H1 (cell line): ENCODE results near the gene JAK2. TPM values are rescaled to one million over a fixed set of nuclear protein-coding genes. Genes with fewer than 3 reads are reported as not detected.

Experiments
- CTCF ChIA-PET: fragments of 300-600 bp; sonication (Branson Sonifier 250); formaldehyde crosslinking; loops from one replicate; lab custom pipeline; 2021; ENCODE audit not compliant: partially characterized antibody; lab: Charles Lee
- POLR2A ChIA-PET: fragments of 300-600 bp; sonication (Branson Sonifier 250); formaldehyde crosslinking; loops from one replicate; lab custom pipeline; 2021; ENCODE audit warnings: inconsistent platforms; ENCODE audit not compliant: partially characterized antibody; lab: Charles Lee
- DNase-seq, 2 experiments: peaks; one replicate each; pipeline versions ENCODE4 v3.0.0 to v3.0.0-alpha.2; 2010 to 2022; ENCODE audit warnings: low spot score in 2 of 2, low read depth in 1 of 2, mixed read lengths in 1 of 2
- FAIRE-seq: peaks from 2 replicates; lab custom pipeline; 2011; peaks lifted over from hg19 to GRCh38; lab: Jason Lieb, UNC
- H2AFZ ChIP-seq: 2 replicates; pipeline ENCODE4 v1.8.1; 2012; ENCODE audit warnings: low read length, inconsistent platforms
- H2AK5ac ChIP-seq: 2 replicates; pipeline ENCODE4 v1.6.1; 2013; ENCODE audit warnings: low read depth, low read length
- H2BK120ac ChIP-seq: replicated peaks from 2 replicates; pipeline ENCODE3; 2013; ENCODE audit warnings: low read depth, low read length, inconsistent platforms
- H2BK12ac ChIP-seq: 2 replicates; pipeline ENCODE4 v1.6.1; 2013; ENCODE audit warnings: low read depth, low read length
- H2BK15ac ChIP-seq: 2 replicates; pipeline ENCODE4 v1.6.1; 2013; ENCODE audit warnings: low read length
- H2BK20ac ChIP-seq: 2 replicates; pipeline ENCODE4 v1.6.1; 2013; ENCODE audit warnings: low read length
- H2BK5ac ChIP-seq: 2 replicates; pipeline ENCODE4 v1.6.1; 2013; ENCODE audit warnings: low read depth, low read length
- H3K14ac ChIP-seq: 2 replicates; pipeline ENCODE4 v1.6.1; 2013; ENCODE audit warnings: inconsistent platforms; ENCODE audit not compliant: insufficient read length
- H3K18ac ChIP-seq: 2 replicates; pipeline ENCODE4 v1.6.1; 2013; ENCODE audit warnings: low read length; ENCODE audit errors: extremely low read depth
- H3K23ac ChIP-seq: 2 replicates; pipeline ENCODE4 v1.6.1; 2013; ENCODE audit warnings: inconsistent platforms; ENCODE audit not compliant: insufficient read length
- H3K23me2 ChIP-seq: 2 replicates; pipeline ENCODE4 v1.6.1; 2013; ENCODE audit warnings: low read depth, low read length
- H3K27ac ChIP-seq: 2 replicates; pipeline ENCODE4 v1.6.1; 2011; ENCODE audit warnings: low read depth, low read length, inconsistent platforms
- H3K27me3 ChIP-seq, 4 experiments: replicated peaks in 1 of 4; 1 replicate in 1 of 4; 2 replicates in 3 of 4; pipeline versions ENCODE4 v1.6.1 to v1.8.1; 2011 to 2013; ENCODE audit warnings: low read length in 3 of 4, mild to moderate bottlenecking in 3 of 4, inconsistent platforms in 2 of 4, mixed read lengths in 2 of 4, moderate library complexity in 1 of 4; ENCODE audit not compliant: control insufficient read depth in 3 of 4, insufficient read depth in 3 of 4; ENCODE audit errors: extremely low read depth in 1 of 4
- H3K36me3 ChIP-seq, 4 experiments: 2 replicates each; pipeline versions ENCODE4 v1.6.1 to v1.8.1; 2011 to 2013; ENCODE audit warnings: mild to moderate bottlenecking in 4 of 4, low read length in 3 of 4, moderate library complexity in 2 of 4, control low read depth in 1 of 4, inconsistent platforms in 1 of 4; ENCODE audit not compliant: insufficient read depth in 4 of 4, control insufficient read depth in 2 of 4
- H3K4ac ChIP-seq: replicated peaks from 2 replicates; pipeline ENCODE3; 2013; ENCODE audit warnings: low read length, low read depth, mixed read lengths, inconsistent platforms; ENCODE audit not compliant: insufficient read length
- H3K4me1 ChIP-seq, 4 experiments: replicated peaks in 1 of 4; 1 replicate in 1 of 4; 2 replicates in 3 of 4; pipeline versions ENCODE4 v1.6.1 to v1.8.1; 2011 to 2013; ENCODE audit warnings: low read length in 3 of 4, inconsistent platforms in 2 of 4, mixed read lengths in 1 of 4; ENCODE audit not compliant: insufficient read depth in 4 of 4, control insufficient read depth in 3 of 4
- H3K4me2 ChIP-seq, 2 experiments: 2 replicates each; pipeline versions ENCODE4 v1.6.1 to v1.8.1; 2011 to 2013; ENCODE audit warnings: low read depth in 2 of 2, low read length in 2 of 2, control low read depth in 1 of 2, inconsistent platforms in 1 of 2, mild to moderate bottlenecking in 1 of 2; ENCODE audit not compliant: insufficient read depth in 1 of 2
- H3K4me3 ChIP-seq, 4 experiments: fragments of 200-600, 300-600 bp in 1 of 4; sonication (generic), shearing (Covaris generic), sonication (Bioruptor Twin) in 1 of 4; 2 replicates each; pipeline versions ENCODE4 v1.5.1 to v1.8.1; 2011 to 2016; ENCODE audit warnings: low read length in 4 of 4, low read depth in 3 of 4, control low read depth in 2 of 4, inconsistent platforms in 2 of 4, mild to moderate bottlenecking in 2 of 4, mixed read lengths in 1 of 4, moderate library complexity in 1 of 4; ENCODE audit not compliant: insufficient read depth in 2 of 4; ENCODE audit errors: extremely low read depth in 1 of 4
- H3K56ac ChIP-seq: replicated peaks from 2 replicates; pipeline ENCODE3; 2013; ENCODE audit warnings: low read depth, mild to moderate bottlenecking, mixed read lengths, low read length, inconsistent platforms; ENCODE audit not compliant: insufficient read length
- H3K79me1 ChIP-seq: 2 replicates; pipeline ENCODE4 v1.6.1; 2013; ENCODE audit warnings: low read depth, low read length, control low read depth
- H3K79me2 ChIP-seq, 2 experiments: 2 replicates each; pipeline versions ENCODE4 v1.6.1 to v1.8.1; 2012 to 2013; ENCODE audit warnings: low read length in 2 of 2, mild to moderate bottlenecking in 2 of 2, inconsistent platforms in 1 of 2; ENCODE audit not compliant: insufficient read depth in 2 of 2, control insufficient read depth in 1 of 2
- H3K9ac ChIP-seq, 4 experiments: replicated peaks in 1 of 4; 1 replicate in 1 of 4; 2 replicates in 3 of 4; pipeline versions ENCODE4 v1.6.1 to v1.8.1; 2011 to 2013; ENCODE audit warnings: low read depth in 3 of 4, low read length in 3 of 4, control low read depth in 2 of 4, mild to moderate bottlenecking in 2 of 4, moderate library complexity in 2 of 4, inconsistent platforms in 1 of 4; ENCODE audit errors: extremely low read depth in 1 of 4
- H3K9me3 ChIP-seq, 2 experiments: 2 replicates each; pipeline versions ENCODE4 v1.6.1 to v1.8.1; 2012 to 2013; ENCODE audit warnings: mild to moderate bottlenecking in 2 of 2, moderate library complexity in 2 of 2, control low read depth in 1 of 2, inconsistent platforms in 1 of 2, low read depth in 1 of 2, low read length in 1 of 2, mixed read lengths in 1 of 2; ENCODE audit not compliant: insufficient read depth in 2 of 2
- H4K20me1 ChIP-seq, 2 experiments: replicated peaks in 1 of 2; 2 replicates each; pipeline versions ENCODE3 to v1.8.1; 2011 to 2013; ENCODE audit warnings: inconsistent platforms in 2 of 2, low read length in 2 of 2, mild to moderate bottlenecking in 1 of 2; ENCODE audit not compliant: insufficient read depth in 2 of 2, control insufficient read depth in 1 of 2
- H4K5ac ChIP-seq: 2 replicates; pipeline ENCODE4 v1.6.1; 2013; ENCODE audit warnings: low read length, low read depth, mixed read lengths, inconsistent platforms; ENCODE audit not compliant: insufficient read length
- H4K8ac ChIP-seq: 2 replicates; pipeline ENCODE4 v1.8.0; 2013; ENCODE audit warnings: mild to moderate bottlenecking, moderate library complexity, low read length, inconsistent platforms; ENCODE audit not compliant: insufficient read depth; ENCODE audit errors: extremely low read depth
- H4K91ac ChIP-seq: replicated peaks from 2 replicates; pipeline ENCODE3; 2013; ENCODE audit warnings: low read length, mixed read lengths, inconsistent platforms; ENCODE audit not compliant: insufficient read length
- BCL11A ChIP-seq, 2 experiments: IDR thresholded peaks; one replicate each; pipeline ENCODE4 v1.6.1; 2011; ENCODE audit warnings: low read depth in 2 of 2, low read length in 2 of 2, mild to moderate bottlenecking in 2 of 2
- CHD1 ChIP-seq: IDR thresholded peaks from 2 replicates; pipeline ENCODE4 v1.6.1; 2012; ENCODE audit warnings: low read depth, low read length, improper control_type of control experiment
- JUN ChIP-seq: IDR thresholded peaks from 2 replicates; pipeline ENCODE4 v1.6.1; 2011; ENCODE audit warnings: low read depth, mild to moderate bottlenecking, improper control_type of control experiment, low read length
- KDM4A ChIP-seq: IDR thresholded peaks from one replicate; pipeline ENCODE4 v1.7.1; 2012; ENCODE audit warnings: low read depth, mild to moderate bottlenecking, moderate library complexity, low read length, inconsistent platforms; ENCODE audit not compliant: severe bottlenecking
- SIN3A ChIP-seq, 2 experiments: IDR thresholded peaks in 1 of 2; conservative IDR thresholded peaks in 1 of 2; 2 replicates each; pipeline ENCODE4 v1.6.1; 2011 to 2012; ENCODE audit warnings: low read length in 2 of 2, improper control_type of control experiment in 1 of 2, low read depth in 1 of 2, mild to moderate bottlenecking in 1 of 2
- SP2 ChIP-seq: IDR thresholded peaks from 2 replicates; pipeline ENCODE4 v1.6.1; 2012; ENCODE audit warnings: mild to moderate bottlenecking, low read length, inconsistent platforms
- TCF12 ChIP-seq: IDR thresholded peaks from 2 replicates; pipeline ENCODE4 v1.6.1; 2011; ENCODE audit warnings: low read depth, mild to moderate bottlenecking, low read length
- YY1 ChIP-seq: IDR thresholded peaks from 2 replicates; pipeline ENCODE4 v1.6.1; 2011; ENCODE audit warnings: low read depth, mild to moderate bottlenecking, low read length
- WGBS, 2 experiments: shearing (Covaris generic) in 1 of 2; methylation state at CpG; one replicate each; pipeline versions ENCODE4 v1.1.6 to v1.1.7; 2013 to 2015; ENCODE audit warnings: low lambda C conversion rate in 2 of 2, mixed read lengths in 2 of 2, inconsistent platforms in 1 of 2, low coverage in 1 of 2, missing lambda C conversion rate in 1 of 2; ENCODE audit not compliant: insufficient replicate concordance in 2 of 2, insufficient coverage in 1 of 2, insufficient read length in 1 of 2; ENCODE audit errors: extremely low coverage in 1 of 2, missing lambda C conversion rate in 1 of 2; 5-methylcytosine and 5-hydroxymethylcytosine counted together
- polyA plus RNA-seq, 7 experiments: library from polyadenylated mRNA; depleted of rRNA in 3 of 7; stranded (reverse) in 5 of 7; unstranded in 2 of 7; fragments of >200 nt in 5 of 7; fragments of 200-250 nt in 2 of 7; gene quantifications; 1 replicate in 5 of 7; 2 replicates in 1 of 7; 4 replicates in 1 of 7; pipeline versions ENCODE4 v1.2.1 to v1.2.3, GENCODE V29; 2011 to 2013; ENCODE audit warnings: missing spikeins in 2 of 7, mixed read lengths in 2 of 7
- total RNA-seq: library from RNA; stranded (reverse); fragmentation: NEBNext Ultra II Directional; extraction: Animal tissue kit (Norgen Biotek cat#: 25700); gene quantifications from 2 replicates; pipeline ENCODE4 v1.2.1, GENCODE V29; 2021
- TF ChIP-seq, protein P1 (sequence below): IDR thresholded peaks from 2 replicates; pipeline ENCODE4 v1.6.1; 2011; ENCODE audit warnings: low read length, improper control_type of control experiment

The JAK2 gene
- total and polyA plus RNA-seq, 2 of the 8 experiments (the other 6 are each of a cell fraction or from before 2014, with no cell fraction given) = 0.50 to 2.1 TPM

DNA sequence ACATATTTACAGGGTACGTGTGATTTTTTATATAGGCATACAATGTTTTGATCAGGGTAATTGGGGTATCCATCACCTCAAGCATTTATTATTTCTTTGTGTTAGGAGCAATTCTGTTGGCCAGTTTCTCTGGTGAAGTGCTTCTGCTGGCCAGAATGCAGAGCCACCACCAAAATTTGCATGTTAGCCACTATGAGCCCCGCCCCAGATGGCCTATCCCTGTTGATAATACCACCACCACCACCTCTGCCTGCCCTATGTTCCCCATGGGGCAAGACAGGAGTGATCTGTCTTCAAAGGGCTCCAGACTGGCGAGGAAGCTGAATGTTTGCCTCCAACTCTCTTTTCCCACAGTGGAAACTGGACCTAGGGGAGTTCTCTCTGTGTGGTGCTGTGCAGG lies 26.0 kb upstream of the JAK2 start:
- H3K4me2 ChIP-seq = no peak overlapping the region
- H4K91ac ChIP-seq = no peak overlapping the region
- no peak overlapping the region for H4K8ac ChIP-seq
- no peak overlapping the region for H2BK5ac ChIP-seq
- H3K4me1 ChIP-seq = no peaks in the 10 kb centered on the region
- H2BK20ac ChIP-seq = no peak overlapping the region
- no peak overlapping the region for H3K9ac ChIP-seq
- no peaks in the 10 kb centered on the region for H4K20me1 ChIP-seq
- DNase-seq = no peak
- H3K79me2 ChIP-seq = no peaks in the 10 kb centered on the region
- no peaks in the 10 kb centered on the region for H3K23me2 ChIP-seq
- H3K79me1 ChIP-seq = no peaks in the 10 kb centered on the region
- no peak for FAIRE-seq
- no peaks in the 10 kb centered on the region for H3K27me3 ChIP-seq
- H2BK12ac ChIP-seq = no peak overlapping the region
- H2BK120ac ChIP-seq = no peak overlapping the region
- H4K5ac ChIP-seq = no peak overlapping the region
- H2BK15ac ChIP-seq = no peak overlapping the region
- no peaks in the 10 kb centered on the region for H3K36me3 ChIP-seq
- no peak overlapping the region for H3K14ac ChIP-seq
- H3K18ac ChIP-seq = no peak overlapping the region
- no peak overlapping the region for H3K4me3 ChIP-seq
- H3K23ac ChIP-seq = no peak overlapping the region
- no peak overlapping the region for H3K56ac ChIP-seq
- ChIA-PET POLR2A (interaction anchor here (1.2 kb wide), 1 partner anchor 20 kb away, joined by 3 read pairs; no protein-coding TSS in a partner anchor), CTCF (interaction anchor here (0.8 to 0.9 kb wide), 2 partner anchors 199 to 592 kb away, joined by 3 read pairs; no protein-coding TSS in a partner anchor)
- H2AK5ac ChIP-seq = no peak overlapping the region
- H2AFZ ChIP-seq = no peak overlapping the region
- 84% methylated on average over 3 of the region's 3 CpGs; no CpG with 5 or more reads in 1 of the 2 experiments for WGBS, 2 experiments
- H3K9me3 ChIP-seq = peaks cover under 1 to 4% of the 10 kb centered on the region in 2 experiments; a peak in 2 of 4 replicates
- TF ChIP-seq SIN3A (conservative IDR thresholded peaks at IDR 0.05 in 1 of 2, IDR thresholded peaks at IDR 0.05 in 1 of 2; ENCODE audit: low read depth in 1 of 2, low read length in 2 of 2) = no peak
- TF ChIP-seq JUN = no peak
- no peak for TF ChIP-seq KDM4A
- TF ChIP-seq SP2 = no peak
- no peak for TF ChIP-seq TCF12
- TF ChIP-seq YY1 = no peak
- no peak for TF ChIP-seq BCL11A (IDR thresholded peaks at IDR 0.05; ENCODE audit: low read depth in 2 of 2, low read length in 2 of 2)
- no peak for TF ChIP-seq CHD1
- TF ChIP-seq, protein P1, sequence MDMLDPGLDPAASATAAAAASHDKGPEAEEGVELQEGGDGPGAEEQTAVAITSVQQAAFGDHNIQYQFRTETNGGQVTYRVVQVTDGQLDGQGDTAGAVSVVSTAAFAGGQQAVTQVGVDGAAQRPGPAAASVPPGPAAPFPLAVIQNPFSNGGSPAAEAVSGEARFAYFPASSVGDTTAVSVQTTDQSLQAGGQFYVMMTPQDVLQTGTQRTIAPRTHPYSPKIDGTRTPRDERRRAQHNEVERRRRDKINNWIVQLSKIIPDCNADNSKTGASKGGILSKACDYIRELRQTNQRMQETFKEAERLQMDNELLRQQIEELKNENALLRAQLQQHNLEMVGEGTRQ = no peak
- H3K4ac ChIP-seq = no peak overlapping the region
- no peak overlapping the region for H3K27ac ChIP-seq
